Choroid plexus epithelial cell (primary cell): Measurements from ENCODE around the gene PFKP.

Experiments used
- DNase-seq: peaks from one replicate; pipeline ENCODE4 v3.0.0-alpha.2; 2010; ENCODE audit warnings: low read depth
- H3K4me3 ChIP-seq: 2 replicates; pipeline ENCODE4 v1.5.1; 2011; ENCODE audit warnings: low read depth, mild to moderate bottlenecking, control low read depth, low read length, moderate library complexity
- CTCF ChIP-seq: conservative IDR thresholded peaks from 2 replicates; pipeline ENCODE4 v1.5.1; 2011; ENCODE audit warnings: low read depth, mild to moderate bottlenecking, control low read depth, inconsistent platforms, low read length, moderate library complexity

Gene PFKP

GRCh38 chr10:3152566-3152935 lies 85.2 kb downstream of the PFKP start:
- no peak overlapping the region for H3K4me3 ChIP-seq
- no peak for DNase-seq
- no peak for TF ChIP-seq CTCF

GRCh38 chr10:3154666-3155065 lies 87.3 kb downstream of the PFKP start:
- no peak for TF ChIP-seq CTCF
- no peak for DNase-seq

GRCh38 chr10:3159152-3159551 lies 91.8 kb downstream of the PFKP start:
- no peak for DNase-seq
- H3K4me3 ChIP-seq = no peak overlapping the region
- no peak for TF ChIP-seq CTCF

More at GRCh38 chr10:3154666-3155065, 87.3 kb downstream of the PFKP start:
- no peak overlapping the region for H3K4me3 ChIP-seq

- DNase-seq = no peak
- TF ChIP-seq CTCF = peak; percentile 38
- no peak overlapping the region for H3K4me3 ChIP-seq
These were observed 95.2 kb downstream of the PFKP start for GRCh38 chr10:3162533-3162932.

GRCh38 chr10:3163879-3164278 lies 96.5 kb downstream of the PFKP start:
- no peak overlapping the region for H3K4me3 ChIP-seq
- no peak for DNase-seq
- TF ChIP-seq CTCF = no peak

GRCh38 chr10:3165196-3165595 lies 97.8 kb downstream of the PFKP start:
- no peak for DNase-seq
- H3K4me3 ChIP-seq = no peak overlapping the region
- no peak for TF ChIP-seq CTCF

- DNase-seq = no peak
- no peak for TF ChIP-seq CTCF
- no peak overlapping the region for H3K4me3 ChIP-seq
These were observed 99.3 kb downstream of the PFKP start for GRCh38 chr10:3166496-3167290.
